ENCODE measurements around the gene IL1RAP.
"Not testable (repeated sequence)": the region's sequence is repeated elsewhere in the genome, so short reads cannot be mapped to it uniquely, and the experiment has no call there.

The IL1RAP gene

DNA sequence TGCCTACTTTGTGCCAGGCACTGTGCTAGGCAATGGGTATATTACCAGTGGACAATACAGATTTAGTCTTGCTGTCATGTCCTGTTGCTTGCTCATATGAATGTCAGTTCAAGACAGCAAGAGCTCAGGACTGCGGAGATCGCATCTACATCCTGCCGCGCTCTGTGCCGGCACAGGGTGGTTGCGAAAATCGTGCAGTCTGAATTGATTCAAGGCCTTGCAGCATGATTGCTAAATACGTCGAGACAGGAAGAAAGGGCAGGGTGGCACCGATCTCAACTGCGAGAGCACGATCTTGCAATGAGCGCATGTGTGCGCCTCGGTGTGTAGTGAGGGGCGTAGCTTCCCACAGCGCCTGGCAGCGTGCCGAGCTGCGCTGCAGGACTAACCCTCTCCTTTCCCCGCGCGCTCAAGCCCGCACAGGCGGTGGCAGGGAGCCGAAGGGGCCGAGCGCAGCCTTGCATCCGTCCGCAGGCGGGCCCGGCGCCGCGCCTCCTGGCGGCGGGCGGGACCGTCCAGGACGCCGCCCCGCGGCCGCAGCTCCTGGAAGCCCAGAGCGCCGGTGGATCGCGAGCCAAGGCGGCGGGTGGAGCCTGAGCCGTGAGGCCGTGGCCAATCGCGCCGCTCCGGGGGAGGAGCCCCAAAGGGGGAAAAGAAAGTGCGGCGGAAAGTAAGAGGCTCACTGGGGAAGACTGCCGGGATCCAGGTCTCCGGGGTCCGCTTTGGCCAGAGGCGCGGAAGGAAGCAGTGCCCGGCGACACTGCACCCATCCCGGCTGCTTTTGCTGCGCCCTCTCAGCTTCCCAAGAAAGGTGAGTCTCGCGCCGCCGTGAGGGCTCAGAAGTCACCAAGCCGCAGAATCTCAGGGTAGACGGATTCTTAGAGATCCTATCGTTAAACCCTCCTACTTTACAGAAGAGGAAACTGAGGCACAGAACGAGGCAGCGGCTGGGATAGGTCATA lies at the start of gene IL1RAP:
IL1RAP (plus strand) TSS at position 677 of the 962 bp plus-strand sequence. CDS start 50,205 bp downstream, outside the sequence.
- DNase-seq (ENCODE audit: low read depth): peak; percentile 91

GRCh38 chr3:190467922-190468321 lies 46.0 kb upstream of the IL1RAP start:
- no peak for DNase-seq (ENCODE audit: low read depth)

DNA sequence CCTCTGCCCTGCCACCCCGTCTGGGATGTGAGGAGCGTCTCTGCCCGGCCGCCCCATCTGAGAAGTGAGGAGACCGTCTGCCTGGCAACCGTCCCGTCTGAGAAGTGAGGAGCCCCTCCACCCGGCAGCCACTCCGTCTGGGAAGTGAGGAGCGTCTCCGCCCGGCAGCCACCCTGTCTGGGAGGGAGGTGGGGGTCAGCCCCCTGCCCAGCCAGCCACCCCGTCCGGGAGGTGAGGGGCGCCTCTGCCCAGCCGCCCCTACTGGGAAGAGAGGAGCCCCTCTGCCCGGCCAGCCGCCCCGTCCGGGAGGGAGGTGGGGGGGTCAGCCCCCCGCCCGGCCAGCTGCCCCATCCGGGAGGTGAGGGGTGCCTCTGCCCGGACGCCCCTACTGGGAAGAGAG lies 40.6 kb upstream of the IL1RAP start:
- not testable (repeated sequence) for DNase-seq (ENCODE audit: low read depth)

DNA sequence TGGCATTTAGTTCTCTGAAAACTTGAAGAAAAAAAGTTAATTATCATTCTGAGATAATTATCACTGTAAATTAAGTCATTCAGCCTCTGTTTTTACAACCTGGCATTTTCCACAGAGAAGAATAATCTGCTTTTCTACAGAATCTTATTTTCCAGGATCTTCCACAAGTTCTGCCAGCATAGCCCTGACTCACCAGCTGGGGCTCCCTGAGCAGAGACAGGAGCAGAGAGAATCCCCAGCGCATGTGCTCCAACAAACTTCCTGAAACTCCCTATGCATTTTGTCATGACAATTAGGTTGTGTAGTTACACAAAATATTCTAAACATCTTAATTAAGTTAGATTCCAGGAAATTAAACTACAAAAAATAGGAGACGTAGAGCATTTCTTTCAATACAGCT lies 32.1 kb upstream of the IL1RAP start:
- DNase-seq (ENCODE audit: low read depth): no peak

DNA sequence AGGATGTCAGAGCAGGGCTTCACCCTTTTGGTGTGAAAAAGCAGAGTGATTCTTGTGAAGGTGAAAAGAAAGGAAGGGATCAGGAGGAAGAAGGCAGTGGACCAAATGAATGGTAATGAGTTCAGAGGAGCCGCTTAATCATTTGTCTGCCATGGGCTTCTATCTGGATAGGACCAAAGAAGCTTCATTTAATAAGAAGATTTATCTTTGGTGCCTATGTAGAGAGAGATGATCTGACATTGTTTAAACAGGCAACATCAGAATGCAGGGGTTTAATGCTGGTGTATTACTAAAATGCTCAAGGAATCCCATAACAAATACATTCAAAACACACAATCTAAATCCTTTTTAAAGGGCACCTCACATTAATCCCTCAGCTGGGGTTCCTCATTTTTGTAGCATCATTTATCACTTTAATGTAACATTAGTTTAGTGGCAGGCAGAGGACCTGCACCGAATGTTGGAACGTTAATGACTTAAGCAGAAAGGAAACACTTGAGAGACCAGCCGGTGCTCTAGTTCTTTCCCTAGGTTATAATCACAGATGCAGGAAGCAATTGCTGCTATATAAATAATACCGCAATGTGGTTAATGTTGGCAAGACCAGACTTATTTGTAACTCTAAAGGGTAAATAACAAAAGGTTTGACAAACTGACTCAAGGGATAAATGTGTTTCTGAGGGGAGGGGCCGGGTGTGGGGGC lies 27.9 kb upstream of the IL1RAP start:
- no peak for DNase-seq (ENCODE audit: low read depth)

GRCh38 chr3:190486533-190486864 lies 27.4 kb upstream of the IL1RAP start:
- no peak for DNase-seq (ENCODE audit: low read depth)

DNA sequence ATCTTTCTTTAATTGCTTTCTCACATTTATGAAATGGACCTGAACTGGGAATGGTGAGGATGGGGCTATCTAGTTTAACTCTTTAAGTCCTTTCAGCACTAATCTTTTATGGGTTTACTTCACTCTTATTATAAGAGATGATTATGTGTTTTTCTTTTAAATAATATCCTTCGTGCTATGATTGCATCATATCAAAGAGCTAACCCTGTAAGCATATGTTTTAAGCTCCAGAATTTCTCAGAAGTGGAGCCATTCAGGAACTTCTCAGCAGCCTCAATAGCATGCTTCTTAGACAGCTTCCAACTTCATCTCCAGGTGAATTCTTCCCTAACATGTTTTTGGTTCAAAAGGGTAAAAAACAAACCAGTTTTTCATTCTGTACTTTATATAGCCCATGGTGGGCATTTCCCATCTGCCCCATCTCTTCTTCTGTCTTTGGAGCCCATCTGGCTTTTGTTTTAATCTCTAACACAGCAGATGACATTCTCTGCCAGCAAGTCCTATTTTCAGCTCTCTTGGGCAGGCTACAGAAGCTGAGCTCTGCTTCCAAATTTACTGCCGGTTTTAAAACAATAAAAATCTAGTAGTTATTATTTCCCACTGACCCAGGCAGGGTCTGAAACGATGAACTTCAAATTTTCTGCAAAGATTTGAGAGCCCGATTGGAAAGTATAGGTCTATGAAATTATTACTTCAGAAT lies 26.8 kb upstream of the IL1RAP start:
- DNase-seq (ENCODE audit: low read depth): no peak

DNA sequence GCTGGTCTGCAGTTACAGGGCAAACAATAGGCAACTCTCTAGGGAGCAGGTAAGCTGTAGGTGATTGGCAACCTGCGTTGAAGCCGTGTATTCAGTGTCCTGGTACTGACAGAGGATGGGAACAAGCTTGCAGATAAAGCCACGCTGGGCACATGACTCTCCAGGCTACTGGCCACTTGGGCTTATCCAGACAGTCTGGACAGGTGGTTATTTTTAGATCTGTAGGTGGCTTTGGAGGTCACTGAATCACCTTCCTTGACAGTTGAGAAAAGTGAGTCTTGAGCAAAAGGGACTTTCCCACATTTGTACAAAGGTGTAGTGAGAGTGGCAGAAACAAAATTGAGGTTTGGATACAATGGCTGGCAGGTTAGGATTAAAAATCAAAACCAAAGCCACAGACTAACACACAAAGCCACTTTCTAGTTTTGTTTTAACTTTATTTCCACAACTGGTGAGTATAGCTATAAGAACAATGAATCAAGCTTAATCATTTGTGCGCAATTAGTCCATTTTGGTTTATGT lies 22.3 kb upstream of the IL1RAP start:
- DNase-seq (ENCODE audit: low read depth): no peak

- no peak for DNase-seq (ENCODE audit: low read depth)
Measured at GRCh38 chr3:190492129-190492528, 21.8 kb upstream of the IL1RAP start.

- no peak for DNase-seq (ENCODE audit: low read depth)
Measured at GRCh38 chr3:190492966-190493365, 20.9 kb upstream of the IL1RAP start.

- DNase-seq (ENCODE audit: low read depth): no peak
Measured at GRCh38 chr3:190494907-190495306, 19.0 kb upstream of the IL1RAP start.

- DNase-seq (ENCODE audit: low read depth): no peak
Measured at GRCh38 chr3:190495354-190495753, 18.5 kb upstream of the IL1RAP start.

GRCh38 chr3:190495796-190496195 lies 18.1 kb upstream of the IL1RAP start:
- DNase-seq (ENCODE audit: low read depth): no peak

DNA sequence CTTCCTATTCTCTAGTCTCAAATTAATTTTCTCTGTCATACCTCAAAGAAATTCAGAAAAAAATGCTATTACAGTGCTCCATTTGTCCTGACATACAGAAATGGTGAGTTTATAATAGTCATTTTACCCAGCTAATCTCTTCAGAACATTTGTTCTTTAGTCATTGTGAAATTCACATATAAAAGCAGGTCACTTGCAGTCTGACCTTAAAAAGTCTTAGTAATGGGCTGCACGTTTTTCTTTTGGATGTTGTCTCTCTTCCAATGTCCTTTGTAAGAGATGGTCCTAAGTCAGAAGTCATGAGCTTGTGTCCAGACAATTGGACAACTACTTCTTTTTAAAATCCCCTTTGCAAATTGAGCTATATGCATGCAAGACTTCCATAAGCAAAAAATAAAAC lies 17.0 kb upstream of the IL1RAP start:
- no peak for DNase-seq (ENCODE audit: low read depth)

GRCh38 chr3:190497811-190498210 lies 16.1 kb upstream of the IL1RAP start:
- DNase-seq (ENCODE audit: low read depth): no peak

GRCh38 chr3:190498293-190498692 lies 15.6 kb upstream of the IL1RAP start:
- DNase-seq (ENCODE audit: low read depth): no peak

DNA sequence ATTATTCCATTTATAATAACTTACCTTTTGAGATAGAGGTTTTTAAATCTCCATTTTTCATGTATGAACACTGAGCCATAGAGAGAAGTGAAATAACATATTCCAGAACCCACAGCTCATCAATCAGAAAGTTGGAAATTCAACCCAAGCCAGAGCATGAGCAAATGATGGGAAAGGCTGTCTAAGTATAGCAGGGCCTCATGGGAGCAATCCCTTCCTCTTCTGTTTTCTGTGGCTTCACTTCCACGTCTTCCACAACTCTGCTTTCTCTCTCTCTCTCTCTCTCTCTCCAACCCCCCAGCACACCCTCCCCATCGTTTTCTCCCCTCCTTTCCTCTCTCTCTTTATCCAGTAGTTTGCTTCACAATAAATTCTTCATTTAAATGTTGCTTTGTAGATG lies 14.8 kb upstream of the IL1RAP start:
- DNase-seq (ENCODE audit: low read depth): no peak

- DNase-seq (ENCODE audit: low read depth): no peak
Measured at GRCh38 chr3:190502946-190503345, 10.9 kb upstream of the IL1RAP start.

DNA sequence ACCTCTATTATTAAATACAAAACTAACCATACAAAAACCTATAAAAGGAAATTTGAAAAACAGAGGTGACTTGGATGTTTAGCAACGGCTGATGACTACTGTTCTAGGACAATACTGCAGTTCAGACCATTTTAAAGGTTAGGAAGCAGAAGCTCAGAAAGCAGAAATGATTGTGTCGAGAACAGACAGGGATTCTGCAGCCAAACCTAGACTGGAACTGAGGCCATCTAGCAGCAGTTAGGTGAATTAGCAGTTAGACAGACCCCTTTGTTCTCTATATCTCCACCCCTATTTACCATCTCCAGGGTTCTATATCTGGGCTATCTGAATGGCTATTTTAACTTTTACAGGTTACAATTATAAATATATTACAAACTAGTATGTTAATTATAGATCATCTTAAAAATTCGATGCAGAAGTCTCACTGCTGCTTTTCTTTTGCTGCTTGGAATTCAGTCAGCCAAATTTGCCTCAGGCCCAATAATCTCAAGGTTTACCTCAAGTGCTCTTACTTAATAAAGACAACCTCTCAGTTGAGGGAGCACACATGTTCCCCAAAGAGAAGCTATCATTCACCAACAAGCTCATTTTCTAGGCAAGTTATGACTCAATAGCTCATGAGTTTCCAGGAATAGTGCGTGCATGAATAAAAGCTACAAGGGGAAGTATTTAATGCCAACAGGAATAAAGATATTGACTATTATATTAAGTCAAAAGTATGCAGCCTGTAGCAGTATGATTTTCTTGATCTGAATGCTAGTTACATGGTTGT lies 9.3 kb upstream of the IL1RAP start:
- no peak for DNase-seq (ENCODE audit: low read depth)

DNA sequence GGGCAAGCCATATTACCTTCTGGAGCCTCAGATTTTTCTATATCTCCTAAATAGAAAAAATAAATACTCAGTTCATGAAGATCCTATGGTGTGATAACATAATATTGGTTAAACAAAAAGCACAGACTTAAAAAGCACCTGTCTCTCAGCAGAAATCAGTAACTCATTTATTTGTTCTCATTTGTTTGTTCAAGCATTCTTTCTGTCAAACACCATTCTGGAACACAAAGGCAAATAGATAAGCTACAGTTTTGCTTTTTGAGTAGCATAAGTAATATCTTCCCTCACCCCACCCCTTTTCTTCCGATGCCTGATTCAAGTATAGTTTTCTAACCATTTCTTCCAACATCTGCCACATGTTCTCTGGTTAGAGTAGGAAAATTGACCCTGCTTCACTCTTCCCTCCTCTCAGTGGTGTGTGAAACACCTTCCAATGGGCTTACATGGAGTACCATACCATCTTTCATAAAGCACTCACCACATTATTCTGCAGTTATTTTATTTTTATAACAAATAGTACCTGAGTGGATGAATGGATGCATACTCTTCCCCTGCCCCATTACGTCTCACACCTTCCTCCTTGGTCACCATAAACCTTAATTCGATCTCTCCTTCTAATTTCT lies 8.4 kb upstream of the IL1RAP start:
- DNase-seq (ENCODE audit: low read depth): no peak

- no peak for DNase-seq (ENCODE audit: low read depth)
Measured at GRCh38 chr3:190506271-190506670, 7.6 kb upstream of the IL1RAP start.
